GM12878 (cell line): Measurements from ENCODE around the gene RPS6KA2. TPM values are rescaled to one million over a fixed set of nuclear protein-coding genes. Genes with fewer than 3 reads are reported as not detected.

Source experiments
- ATAC-seq: fragments of 200-7000 bp; cut with Tn5 transposase; 3 replicates; pipeline ENCODE4 v1.9.1; 2020; ENCODE audit warnings: mild to moderate bottlenecking, moderate library complexity
- BruUV-seq: library from RNA; stranded (reverse); fragments of 400-500 nt; replicated peaks from 2 replicates; lab custom pipeline; 2021; lab: Mats Ljungman, UMichigan
- CTCF ChIA-PET: fragments of 300-600 bp; sonication (Branson Sonifier 250); formaldehyde crosslinking; extraction: SDS; loops from one replicate; lab custom pipeline; 2021; ENCODE audit warnings: inconsistent platforms; lab: Yijun Ruan, JAX
- POLR2A ChIA-PET: fragments of 350-600 bp; formaldehyde crosslinking; extraction: SDS; loops from one replicate; lab custom pipeline; 2021; ENCODE audit warnings: inconsistent platforms; lab: Charles Lee
- RAD21 ChIA-PET: fragments of 300-600 bp; sonication (Branson Sonifier 250); formaldehyde crosslinking; loops from one replicate; lab custom pipeline; 2023; ENCODE audit warnings: antibody characterized with exemption; ENCODE audit not compliant: unreplicated experiment; lab: Charles Lee
- SMC1A ChIA-PET: fragments of 300-600 bp; sonication (Branson Sonifier 250); formaldehyde crosslinking; loops from one replicate; lab custom pipeline; 2023; ENCODE audit not compliant: unreplicated experiment, uncharacterized antibody; lab: Charles Lee
- DNase-seq: peaks from one replicate; pipeline ENCODE4 v3.0.0-alpha.2; 2011; ENCODE audit warnings: low read depth, low spot score
- FAIRE-seq: peaks from 3 replicates; lab custom pipeline; 2011; peaks lifted over from hg19 to GRCh38; lab: Jason Lieb, UNC
- H2AFZ ChIP-seq: 2 replicates; pipeline ENCODE4 v1.6.0; 2011; ENCODE audit warnings: low read depth, low read length, control low read depth; ENCODE audit not compliant: control insufficient read depth
- H3K27ac ChIP-seq: 2 replicates; pipeline ENCODE4 v1.5.1; 2011; ENCODE audit warnings: control low read depth; ENCODE audit not compliant: control insufficient read depth, insufficient read depth
- H3K27me3 ChIP-seq, 2 experiments: replicated peaks in 1 of 2; 2 replicates each; pipeline versions ENCODE4 v1.6.0 to v1.6.1; 2011; ENCODE audit warnings: low read length in 1 of 2; ENCODE audit not compliant: control insufficient read depth in 2 of 2, insufficient read depth in 2 of 2
- H3K36me3 ChIP-seq, 2 experiments: 2 replicates each; pipeline ENCODE4 v1.5.1; 2011; ENCODE audit warnings: low read length in 1 of 2; ENCODE audit not compliant: control insufficient read depth in 2 of 2, insufficient read depth in 2 of 2
- H3K4me1 ChIP-seq: 2 replicates; pipeline ENCODE4 v1.6.1; 2011; ENCODE audit warnings: mild to moderate bottlenecking, low read length, moderate library complexity, mixed read lengths; ENCODE audit not compliant: control insufficient read depth, insufficient read depth
- H3K4me2 ChIP-seq: 2 replicates; pipeline ENCODE4 v1.6.0; 2011; ENCODE audit warnings: control low read depth; ENCODE audit not compliant: control insufficient read depth, insufficient read depth
- H3K4me3 ChIP-seq: fragments of 200-600 bp; sonication (generic); 2 replicates; pipeline ENCODE4 v1.5.1; 2016
- H3K79me2 ChIP-seq: 2 replicates; pipeline ENCODE4 v1.6.0; 2011; ENCODE audit warnings: low read length; ENCODE audit not compliant: control insufficient read depth, insufficient read depth
- H3K9ac ChIP-seq: 2 replicates; pipeline ENCODE4 v1.8.0; 2011; ENCODE audit warnings: low read length, control low read depth, mixed read lengths; ENCODE audit not compliant: control insufficient read depth, insufficient read depth
- H3K9me3 ChIP-seq: replicated peaks from 3 replicates; pipeline ENCODE4 v1.5.1; 2011; ENCODE audit warnings: mild to moderate bottlenecking, low read length; ENCODE audit not compliant: control insufficient read depth, insufficient read depth
- H4K20me1 ChIP-seq: 2 replicates; pipeline ENCODE4 v1.6.0; 2011; ENCODE audit not compliant: control insufficient read depth, insufficient read depth
- CTCF ChIP-seq, 3 experiments: IDR thresholded peaks in 2 of 3; conservative IDR thresholded peaks in 1 of 3; 2 replicates each; pipeline ENCODE4 v1.5.1; 2011; ENCODE audit warnings: low read depth in 3 of 3, low read length in 3 of 3, mild to moderate bottlenecking in 3 of 3, control low read depth in 2 of 3, moderate library complexity in 2 of 3, inconsistent platforms in 1 of 3, mixed read lengths in 1 of 3; ENCODE audit not compliant: control insufficient read depth in 2 of 3, insufficient read depth in 1 of 3; ENCODE audit errors: extremely low read depth in 1 of 3
- KLF5 ChIP-seq: fragments of 450-650 bp; IDR thresholded peaks from 2 replicates; pipeline ENCODE4 v1.6.1; 2014; ENCODE audit warnings: mild to moderate bottlenecking; ENCODE audit not compliant: partially characterized antibody
- RAD21 ChIP-seq: IDR thresholded peaks from 2 replicates; pipeline ENCODE4 v1.6.1; 2011; ENCODE audit warnings: mild to moderate bottlenecking, low read depth, low read length, moderate library complexity; ENCODE audit not compliant: insufficient read depth
- WGBS: methylation state at CpG from one replicate; pipeline ENCODE4 v1.1.6; 2016; ENCODE audit warnings: low lambda C conversion rate; ENCODE audit not compliant: insufficient replicate concordance, insufficient coverage; ENCODE audit errors: missing lambda C conversion rate; 5-methylcytosine and 5-hydroxymethylcytosine counted together
- in situ Hi-C: fragments of 300-500 bp; cut with MboI; formaldehyde crosslinking; loops from 9 replicates; pipeline ENCODE4 v1.14.3; 2018; ENCODE audit warnings: mixed read lengths
- intact Hi-C: fragments of 100-400 bp; cut with micrococcal nuclease; formaldehyde crosslinking; loops from one replicate; pipeline ENCODE4 v1.14.2; 2022; ENCODE audit not compliant: unreplicated experiment
- polyA plus RNA-seq, 11 experiments: library from polyadenylated mRNA; depleted of rRNA in 4 of 11; unstranded in 6 of 11; stranded (reverse) in 5 of 11; fragments of >200 nt; fragmentation: Nextera tagmentation in 4 of 11; fragmentation: Illumina TruSeq in 1 of 11; extraction: Ambion mirVana in 4 of 11; extraction: Trizol in 1 of 11; gene quantifications; 1 replicate in 1 of 11; 2 replicates in 10 of 11; pipeline versions ENCODE4 v1.2.1 to v1.2.3, GENCODE V29; 2011 to 2016; ENCODE audit warnings: inconsistent platforms in 2 of 11, missing spikeins in 2 of 11, low read depth in 1 of 11
- total RNA-seq, 4 experiments: library from RNA; depleted of rRNA in 3 of 4; stranded (reverse); fragments of >200 nt in 3 of 4; fragmentation: Illumina TruSeq in 1 of 4; extraction: Trizol in 1 of 4; gene quantifications; 2 replicates each; pipeline versions ENCODE4 v1.2.1 to v1.2.3, GENCODE V29; 2013 to 2021

The RPS6KA2 gene
- total and polyA plus RNA-seq, 10 of the 15 experiments (the other 5 are each of a cell fraction or from before 2014, with no cell fraction given): 0.02 to 1.0 (median 0.22) TPM; not detected in 1

DNA sequence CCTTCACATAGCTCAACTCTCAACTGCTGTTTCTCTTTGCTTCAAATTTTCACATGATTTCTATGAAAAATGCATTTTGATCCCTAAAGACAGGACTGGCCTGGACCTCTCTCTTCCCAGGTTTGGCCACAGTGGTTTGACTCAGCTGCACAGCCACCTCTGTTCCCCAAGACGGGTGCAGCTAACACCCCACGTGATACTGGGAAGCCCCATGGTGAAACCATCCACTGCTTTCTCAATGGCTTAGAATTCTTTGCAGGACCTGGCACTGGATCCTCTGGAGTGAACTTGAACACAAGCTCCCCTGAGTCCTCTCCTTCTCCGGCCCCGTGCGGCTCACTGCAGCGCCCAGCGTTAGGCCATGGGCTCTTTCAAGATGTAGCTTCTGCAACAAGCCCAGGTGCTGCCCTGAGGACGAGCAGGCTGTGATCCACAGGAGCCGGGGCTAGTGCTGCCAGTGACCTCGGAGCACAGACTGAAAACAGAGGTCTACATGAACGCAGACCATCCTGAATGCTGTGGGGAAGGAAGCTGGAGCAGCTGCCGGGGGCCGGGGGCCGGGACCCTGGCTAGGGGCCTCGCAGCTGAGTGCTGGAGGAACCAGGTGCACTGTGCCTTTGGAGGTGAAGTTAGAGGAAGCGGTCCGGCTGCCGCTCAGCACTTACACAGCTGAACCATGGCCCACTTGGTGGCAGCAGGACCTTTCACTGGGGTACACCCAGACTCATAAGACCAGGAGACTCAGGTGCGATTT is 185.5 kb downstream of the RPS6KA2 start:
- H3K9ac ChIP-seq: no peak overlapping the region
- H3K9me3 ChIP-seq: no peaks in the 10 kb centered on the region
- DNase-seq (no peak), FAIRE-seq (no peak), ATAC-seq (no peak)
- H3K4me2 ChIP-seq: no peak overlapping the region
- H2AFZ ChIP-seq: no peak overlapping the region
- ChIA-PET RAD21 (no interaction called here), CTCF (interaction anchor here (0.6 kb wide), 1 partner anchor 11 kb away, joined by 3 read pairs; no protein-coding TSS in a partner anchor), POLR2A (no interaction called here), SMC1A (interaction anchor here (0.6 kb wide), 1 partner anchor 17 kb away, joined by 3 read pairs; no protein-coding TSS in a partner anchor)
- intact Hi-C loops: no loop called here
- in situ Hi-C loops: no loop called here
- no peak overlapping the region for H3K4me3 ChIP-seq
- H4K20me1 ChIP-seq: no peaks in the 10 kb centered on the region
- WGBS: 16% methylated on average over 19 of the region's 19 CpGs
- H3K4me1 ChIP-seq: no peaks in the 10 kb centered on the region
- no peaks in the 10 kb centered on the region for H3K36me3 ChIP-seq
- TF ChIP-seq RAD21 (0 out of 2 replicates have a peak, but pooled peaks have one; percentile 15), KLF5 (no peak), CTCF (IDR thresholded peaks at IDR 0.05 in 2 of 3, conservative IDR thresholded peaks at IDR 0.05 in 1 of 3; ENCODE audit: control insufficient read depth in 2 of 3, extremely low read depth in 1 of 3, insufficient read depth in 1 of 3, low read depth in 3 of 3, low read length in 3 of 3) (peak in 2 of 3 experiments; percentile 5 to 16; a peak in 3 of 6 replicates)
- no peaks in the 10 kb centered on the region for H3K79me2 ChIP-seq
- BruUV-seq: no TSS peak
- no peak overlapping the region for H3K27ac ChIP-seq
- no peaks in the 10 kb centered on the region; a peak in 1 of 4 replicates for H3K27me3 ChIP-seq
